HT1080 (cell line): ENCODE data around the gene PPP2R5C. TPM values are rescaled to one million over a fixed set of nuclear protein-coding genes. Genes with fewer than 3 reads are reported as not detected.

Source experiments
- DNase-seq: peaks from one replicate; pipeline ENCODE4 v3.0.0-alpha.2; 2015; ENCODE audit warnings: low read depth
- total RNA-seq: library from RNA; depleted of rRNA; stranded (reverse); fragments of >200 nt; shearing (Covaris generic); gene quantifications from 2 replicates; pipeline ENCODE4 v1.2.3, GENCODE V29; 2014

PPP2R5C gene
- total RNA-seq, 1 experiment from 2014 or later = 93.2 TPM

- DNase-seq = no peak
These were observed 6.6 kb upstream of the PPP2R5C start for GRCh38 chr14:101754893-101755292.

GRCh38 chr14:101755591-101756324 is 5.8 kb upstream of the PPP2R5C start:
- DNase-seq = no peak

GRCh38 chr14:101757064-101757838 is 4.3 kb upstream of the PPP2R5C start:
- DNase-seq = no peak

DNA sequence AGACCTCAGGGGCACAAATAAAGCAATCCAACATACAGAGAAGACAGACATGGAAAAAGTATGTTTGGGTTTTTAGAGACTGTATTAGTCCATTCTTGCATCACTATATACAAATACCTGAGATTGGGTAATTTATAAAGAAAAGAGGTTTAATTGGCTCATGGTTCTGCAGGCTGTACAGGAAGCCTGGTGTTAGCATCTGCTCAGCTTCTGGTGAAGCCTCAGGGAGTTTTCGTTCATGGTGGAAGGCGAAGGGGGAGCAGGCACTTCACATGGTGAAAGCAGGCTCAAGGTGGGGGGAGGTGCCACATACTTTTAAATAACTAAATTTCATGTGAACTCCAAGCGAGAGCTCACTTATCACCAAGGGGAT is 3.7 kb upstream of the PPP2R5C start:
- DNase-seq = no peak

DNA sequence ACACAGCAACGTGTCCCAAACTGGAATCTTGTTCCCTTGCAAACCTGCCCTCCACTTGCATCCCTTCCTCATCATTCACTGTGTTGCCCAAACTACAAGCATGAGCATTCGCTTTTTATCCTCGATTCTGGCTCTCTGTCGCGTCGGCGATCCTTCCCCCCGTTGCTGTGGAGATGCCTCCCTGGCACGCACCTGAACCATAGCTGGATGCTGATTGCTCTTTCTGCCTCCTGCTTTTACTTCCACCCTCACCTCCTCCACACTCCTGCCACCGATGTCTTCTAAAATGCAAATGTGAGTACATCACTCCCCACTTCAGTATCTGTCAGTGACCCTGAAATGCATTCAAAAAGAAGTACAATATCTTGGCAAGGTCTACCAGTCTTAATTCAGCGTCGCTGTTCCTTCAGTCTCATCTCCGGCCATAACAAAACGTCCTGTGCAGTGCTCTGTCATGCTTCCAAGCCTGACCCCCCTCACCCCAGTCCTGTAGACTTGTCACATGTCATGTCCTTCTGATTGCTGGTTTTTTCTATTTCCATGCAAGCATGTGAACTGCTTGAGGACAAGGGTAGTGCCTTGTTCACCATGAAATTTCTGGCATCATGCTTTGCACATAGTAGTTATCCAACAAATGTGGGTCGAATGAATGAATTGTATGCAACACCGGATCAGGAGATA is 2.5 kb upstream of the PPP2R5C start:
- no peak for DNase-seq

DNA sequence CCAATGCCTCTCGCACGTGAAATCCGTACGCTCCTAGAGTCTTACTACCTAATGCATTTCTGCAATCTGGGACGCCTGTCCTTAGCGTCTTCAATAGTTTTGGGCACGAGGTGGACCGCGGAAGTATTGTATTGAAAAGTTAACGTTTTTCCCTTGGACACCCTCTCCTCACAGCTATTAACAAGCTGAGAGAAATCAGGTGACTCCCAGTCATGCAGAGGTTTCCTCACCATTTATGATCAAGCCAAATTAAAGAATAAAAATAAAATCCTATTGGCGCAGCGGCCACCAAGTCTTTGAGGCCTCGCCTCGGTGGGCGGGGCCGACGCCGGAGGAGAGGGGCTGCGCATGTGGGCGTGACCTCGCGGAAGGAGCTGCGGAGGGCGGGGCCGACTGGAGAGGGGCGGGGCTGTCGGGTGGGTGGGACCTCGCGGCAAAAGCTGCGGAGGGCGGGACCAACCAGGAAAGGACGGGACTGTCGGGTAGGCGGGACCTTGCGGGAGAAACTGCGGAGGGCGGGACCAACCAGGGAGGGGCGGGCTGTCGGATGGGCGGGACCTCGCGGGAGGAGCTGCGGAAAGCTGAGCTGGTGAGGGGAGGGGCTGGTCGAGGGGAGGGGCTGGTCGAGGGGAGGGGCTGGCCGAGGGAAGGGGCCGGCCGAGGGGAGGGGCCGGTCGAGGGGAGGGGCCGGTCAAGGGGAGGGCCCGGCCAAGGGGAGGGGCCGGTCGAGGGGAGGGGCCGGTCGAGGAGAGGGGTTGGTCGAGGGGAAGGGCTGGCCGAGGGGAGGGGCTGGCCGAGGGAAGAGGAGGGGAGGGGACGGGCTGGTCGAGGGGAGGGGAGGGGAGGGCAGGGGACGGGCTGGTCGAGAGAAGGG is 1.1 kb upstream of the PPP2R5C start:
- peak; percentile 80 for DNase-seq

DNA sequence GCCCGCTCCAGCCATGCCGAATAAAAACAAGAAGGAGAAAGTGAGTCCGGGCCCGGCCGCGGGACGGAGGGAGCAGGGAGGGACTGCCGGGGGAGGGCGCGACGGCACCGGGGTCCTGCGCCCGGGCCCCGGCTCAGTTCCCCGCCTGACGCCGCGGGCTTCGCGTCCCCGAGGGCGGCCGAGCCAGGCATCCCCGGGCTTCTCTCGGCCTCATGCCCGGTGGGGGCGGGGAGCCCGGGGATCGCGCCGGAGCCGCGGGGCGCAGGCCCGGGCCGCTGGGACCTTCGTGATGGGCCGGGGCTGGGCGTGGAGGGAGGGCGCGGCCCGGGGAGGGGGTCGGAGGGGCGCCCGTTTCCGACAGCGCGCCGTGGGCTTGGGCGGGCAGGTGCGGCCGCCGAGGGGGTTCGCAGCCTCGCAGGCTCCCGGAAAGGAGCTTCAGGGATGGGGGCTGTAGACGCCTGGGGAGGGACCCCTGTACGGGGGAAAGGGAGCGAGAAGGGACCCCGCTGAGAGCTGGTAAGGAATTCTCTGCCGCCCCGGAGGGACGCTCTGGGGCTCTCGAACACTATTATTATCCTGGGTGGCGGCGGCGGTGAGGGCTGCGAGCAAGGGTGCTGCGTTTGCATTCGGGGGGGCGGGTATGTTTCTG is 496 bp downstream of the PPP2R5C start:
- no peak for DNase-seq

DNA sequence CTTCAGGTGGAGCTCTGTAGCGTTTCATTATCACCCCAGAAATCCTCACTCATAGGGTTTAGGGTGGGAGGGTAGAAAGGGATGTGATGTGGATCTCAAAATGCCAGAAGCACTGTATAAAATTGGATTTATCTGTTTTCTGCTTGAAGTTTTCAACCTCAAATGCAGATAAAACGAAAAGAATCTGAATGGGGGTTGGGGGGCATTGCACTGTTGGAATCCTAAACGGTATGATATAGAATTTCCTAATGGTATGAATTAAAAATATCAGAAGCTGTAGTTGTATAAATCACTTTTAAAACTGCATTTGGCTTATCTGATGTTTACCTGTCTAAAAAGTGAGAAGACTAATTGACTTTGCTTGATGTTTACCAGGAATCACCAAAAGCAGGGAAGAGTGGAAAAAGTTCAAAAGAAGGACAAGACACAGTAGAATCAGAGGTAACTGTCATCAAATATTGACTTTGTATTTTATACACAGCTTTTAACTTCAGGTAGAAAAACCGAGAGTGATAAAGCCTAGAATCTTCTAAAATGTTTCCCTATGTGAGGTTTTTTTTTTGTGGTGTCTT is 1.1 kb downstream of the PPP2R5C start:
- DNase-seq = no peak

DNA sequence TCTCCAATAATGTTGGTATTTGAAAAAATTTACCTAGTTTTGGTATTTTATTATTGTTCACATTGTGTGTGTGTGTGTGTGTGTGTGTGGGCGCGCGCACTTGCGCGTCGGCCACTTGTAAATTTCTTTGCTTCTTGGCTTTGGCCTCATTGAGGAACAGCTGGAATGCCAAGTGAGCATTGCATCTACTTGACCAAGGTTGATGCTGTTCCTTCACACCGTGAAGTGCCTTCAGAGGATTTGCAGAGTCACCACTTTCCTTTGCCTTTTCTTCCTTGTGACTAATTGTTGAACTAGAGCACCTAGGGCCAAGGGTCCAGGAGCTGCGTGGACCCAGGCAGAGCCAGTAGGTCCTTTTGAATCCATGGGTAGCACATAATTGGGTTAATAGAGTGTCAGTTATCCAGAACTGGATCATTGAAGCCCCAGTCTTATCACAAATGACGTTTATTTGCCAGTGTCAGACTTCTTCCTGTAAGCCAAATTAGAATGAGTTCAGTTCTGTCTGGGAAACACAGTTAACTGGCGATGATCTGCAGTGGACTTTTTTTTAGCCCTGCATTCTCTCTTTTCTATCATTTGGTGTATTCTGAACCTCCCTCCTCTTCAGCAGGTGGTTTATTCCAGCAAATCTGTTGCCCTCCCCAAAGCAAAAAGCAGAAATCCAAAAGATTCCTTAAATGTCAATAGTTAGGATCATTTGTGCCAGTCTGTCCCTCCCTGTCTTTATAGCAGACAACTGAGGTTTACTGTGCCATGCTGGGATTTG is 2.6 kb downstream of the PPP2R5C start:
- DNase-seq = no peak

DNA sequence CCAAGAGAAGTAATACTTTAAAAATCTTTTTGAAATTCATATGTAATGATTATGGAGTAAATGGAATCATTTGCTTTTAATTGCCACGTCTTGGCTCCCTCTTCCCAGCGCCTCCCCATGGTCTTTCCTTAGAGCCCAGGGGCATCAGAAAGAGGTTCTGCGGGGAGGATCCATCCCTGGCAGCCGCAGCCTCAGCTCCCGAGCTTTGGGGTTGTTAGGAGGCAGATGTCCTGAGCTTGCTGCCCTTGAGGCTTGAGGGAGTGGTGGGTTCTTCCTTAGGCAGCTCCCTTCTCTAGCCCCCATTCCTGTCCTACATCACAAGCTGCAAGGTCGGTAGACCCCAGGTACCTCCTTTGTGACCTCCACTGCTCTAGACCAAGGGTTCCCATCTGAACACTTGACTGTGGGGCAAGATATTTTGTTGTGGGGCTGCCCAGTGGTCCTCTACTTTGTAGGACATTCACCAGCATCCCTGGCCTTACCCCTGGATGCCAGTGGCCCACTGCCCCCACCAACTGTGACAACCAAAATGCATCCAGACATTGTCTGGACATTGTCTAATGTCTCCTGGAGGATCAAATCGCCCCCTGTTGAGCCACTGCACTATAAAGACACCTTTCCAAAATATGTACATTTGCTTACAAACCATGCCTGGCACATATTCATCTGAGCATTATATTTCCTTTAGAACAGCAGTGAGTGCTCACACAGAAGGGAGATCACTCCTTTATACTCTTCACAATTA is 6.3 kb downstream of the PPP2R5C start:
- no peak for DNase-seq

GRCh38 chr14:101770183-101770582 is 8.7 kb downstream of the PPP2R5C start:
- DNase-seq = no peak

DNA sequence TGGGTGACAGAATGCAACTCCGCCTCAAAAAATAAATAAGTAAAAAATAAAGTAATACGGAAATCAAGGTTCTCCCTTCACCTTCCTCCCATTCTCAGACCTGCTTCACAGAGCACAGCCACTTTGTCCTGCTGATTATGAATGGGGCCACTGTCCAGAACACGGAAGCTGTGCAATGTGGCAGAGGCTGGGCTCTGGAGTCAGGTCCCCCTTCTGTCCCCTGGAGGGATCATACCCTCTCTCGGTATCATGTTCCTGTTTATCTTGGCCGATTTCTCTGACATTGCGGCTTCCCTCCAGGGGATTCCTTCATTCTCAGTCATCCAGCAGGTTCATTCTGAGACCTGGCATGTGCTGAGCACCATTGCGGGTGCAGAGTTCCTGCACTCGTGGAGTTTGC is 11.3 kb downstream of the PPP2R5C start:
- peak; percentile 54 for DNase-seq

- DNase-seq = no peak
These were observed 11.9 kb downstream of the PPP2R5C start for GRCh38 chr14:101773378-101773777.

GRCh38 chr14:101774006-101774795 is 12.7 kb downstream of the PPP2R5C start:
- no peak for DNase-seq

DNA sequence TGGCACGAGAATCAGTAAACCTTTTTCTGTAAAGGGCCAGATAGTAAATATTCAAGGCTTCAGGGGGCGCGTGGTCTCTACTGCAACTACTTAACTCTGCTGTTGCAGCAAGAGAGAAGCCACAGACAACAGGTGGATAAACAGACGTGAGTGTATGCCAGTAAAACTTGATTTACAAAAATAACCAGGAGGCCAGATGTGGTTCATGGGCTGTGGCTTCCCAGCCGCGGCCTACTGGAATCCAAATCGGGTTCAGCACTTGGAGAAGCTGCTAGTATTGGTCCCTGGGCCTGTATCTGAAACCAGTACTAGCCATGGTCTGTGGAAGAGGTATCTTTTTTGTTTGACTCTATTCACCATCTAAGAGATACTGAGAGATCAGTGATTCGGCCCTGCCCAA is 13.3 kb downstream of the PPP2R5C start:
- no peak for DNase-seq

GRCh38 chr14:101775826-101776225 is 14.3 kb downstream of the PPP2R5C start:
- no peak for DNase-seq

GRCh38 chr14:101776344-101776743 is 14.8 kb downstream of the PPP2R5C start:
- DNase-seq = no peak

DNA sequence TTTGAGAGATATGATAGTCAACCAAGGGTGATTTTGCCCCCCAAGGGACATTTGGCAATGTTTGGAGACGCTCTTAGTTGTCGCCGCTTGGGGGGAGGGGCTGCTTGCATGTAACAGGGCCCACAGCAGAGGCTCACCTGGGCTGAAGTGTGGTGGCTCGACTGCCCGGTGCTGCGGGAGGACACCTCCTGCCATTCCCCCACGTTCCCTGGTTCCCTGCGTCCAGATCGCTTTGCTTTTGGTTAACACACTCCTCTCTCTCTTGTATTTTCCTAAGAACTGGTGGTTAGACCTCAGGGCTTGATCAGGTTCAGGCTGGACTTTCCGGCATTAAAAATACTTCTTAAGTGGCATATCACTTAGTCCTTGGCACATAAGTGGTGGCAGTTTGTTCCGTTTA is 18.9 kb downstream of the PPP2R5C start:
- DNase-seq = no peak
